Common myeloid progenitor, CD34-positive (primary cell): ENCODE data around the gene LORICRIN.

Source experiments
- CTCF ChIA-PET: fragments of 350-600 bp; sonication (Branson Sonifier 250); formaldehyde crosslinking; loops from one replicate; lab custom pipeline; 2021; ENCODE audit warnings: antibody characterized with exemption; lab: Charles Lee
- POLR2A ChIA-PET: fragments of 350-600 bp; sonication (Branson Sonifier 250); formaldehyde crosslinking; loops from one replicate; lab custom pipeline; 2021; ENCODE audit warnings: antibody characterized with exemption; lab: Charles Lee
- DNase-seq, 3 donors: peaks; one replicate each; pipeline versions ENCODE4 v3.0.0 to v3.0.0-alpha.2; 2013
- H3K27ac ChIP-seq, 2 experiments: 1 replicate in 1 of 2; 2 replicates in 1 of 2; pipeline ENCODE4 v1.7.0; 2013; ENCODE audit warnings: inconsistent platforms in 2 of 2, low read length in 2 of 2, mild to moderate bottlenecking in 2 of 2, low read depth in 1 of 2, moderate library complexity in 1 of 2; ENCODE audit not compliant: severe bottlenecking in 2 of 2, insufficient read depth in 1 of 2, poor library complexity in 1 of 2
- H3K27me3 ChIP-seq, 5 experiments: replicated peaks in 2 of 5; 1 replicate in 3 of 5; 2 replicates in 2 of 5; pipeline versions ENCODE4 v1.6.1 to v1.7.0; 2013; ENCODE audit warnings: low read length in 4 of 5, mild to moderate bottlenecking in 2 of 5, moderate library complexity in 2 of 5, inconsistent platforms in 1 of 5; ENCODE audit not compliant: insufficient read depth in 5 of 5, control insufficient read depth in 4 of 5
- H3K36me3 ChIP-seq, 4 experiments: 1 replicate in 2 of 4; 2 replicates in 2 of 4; pipeline versions ENCODE4 v1.6.1 to v1.7.0; 2013; ENCODE audit warnings: low read length in 3 of 4, control low read depth in 1 of 4, mild to moderate bottlenecking in 1 of 4; ENCODE audit not compliant: control insufficient read depth in 4 of 4, insufficient read depth in 4 of 4
- H3K4me1 ChIP-seq, 4 experiments: 1 replicate in 3 of 4; 2 replicates in 1 of 4; pipeline versions ENCODE4 v1.6.1 to v1.7.1; 2013; ENCODE audit warnings: low read length in 3 of 4, mild to moderate bottlenecking in 3 of 4, control low read depth in 1 of 4, inconsistent platforms in 1 of 4, moderate library complexity in 1 of 4; ENCODE audit not compliant: control insufficient read depth in 4 of 4, insufficient read depth in 4 of 4; ENCODE audit errors: control extremely low read depth in 1 of 4
- H3K4me3 ChIP-seq, 7 experiments: 1 replicate in 4 of 7; 2 replicates in 3 of 7; pipeline versions ENCODE4 v1.5.1 to v1.7.0; 2013; ENCODE audit warnings: mild to moderate bottlenecking in 7 of 7, low read length in 6 of 7, moderate library complexity in 6 of 7, inconsistent platforms in 2 of 7, low read depth in 2 of 7, control low read depth in 1 of 7; ENCODE audit not compliant: insufficient read depth in 4 of 7, control insufficient read depth in 1 of 7; ENCODE audit errors: extremely low read depth in 1 of 7
- H3K9me3 ChIP-seq, 5 experiments: 1 replicate in 4 of 5; 2 replicates in 1 of 5; pipeline versions ENCODE4 v1.6.1 to v1.7.1; 2013; ENCODE audit warnings: low read length in 4 of 5, mild to moderate bottlenecking in 2 of 5, inconsistent platforms in 1 of 5, low read depth in 1 of 5, moderate library complexity in 1 of 5; ENCODE audit not compliant: control insufficient read depth in 4 of 5, insufficient read depth in 2 of 5; ENCODE audit errors: control extremely low read depth in 1 of 5
- WGBS: methylation state at CpG from one replicate; pipeline ENCODE4 v1.1.5; 2013; ENCODE audit not compliant: insufficient coverage; 5-methylcytosine and 5-hydroxymethylcytosine counted together

The LORICRIN gene

GRCh38 chr1:153309441-153309840 lies 50.0 kb downstream of the LORICRIN start:
- no peak overlapping the region for H3K4me3 ChIP-seq
- no peaks in the 10 kb centered on the region for H3K9me3 ChIP-seq
- DNase-seq, result no peak
- ChIA-PET CTCF (no interaction called here), POLR2A (no interaction called here)
- no peaks in the 10 kb centered on the region for H3K27me3 ChIP-seq
- no peaks in the 10 kb centered on the region for H3K36me3 ChIP-seq
- H3K27ac ChIP-seq, result no peak overlapping the region
- WGBS, result 100% methylated on average over 1 of the region's 2 CpGs
- H3K4me1 ChIP-seq, result peaks cover 0 to 8% (median 3%) of the 10 kb centered on the region in 4 experiments

- ChIA-PET POLR2A (no interaction called here), CTCF (no interaction called here)
- WGBS, result 90% methylated on average over 6 of the region's 7 CpGs
- H3K36me3 ChIP-seq, result no peaks in the 10 kb centered on the region
- peaks cover 0 to 8% (median 3%) of the 10 kb centered on the region in 4 experiments for H3K4me1 ChIP-seq
- no peak for DNase-seq
- no peak overlapping the region for H3K27ac ChIP-seq
- no peak overlapping the region for H3K4me3 ChIP-seq
- no peaks in the 10 kb centered on the region for H3K9me3 ChIP-seq
- no peaks in the 10 kb centered on the region for H3K27me3 ChIP-seq
Measured at GRCh38 chr1:153310526-153310925, 51.0 kb downstream of the LORICRIN start.
